SU-DHL-6 (cell line): ENCODE data around the gene ROCK2.

Experiments used
- EZH2phosphoT487 ChIP-seq: fragments of 200-600 bp; sonication (generic), shearing (Covaris generic); conservative IDR thresholded peaks from 2 replicates; pipeline ENCODE4 v1.6.1; 2018; ENCODE audit warnings: mild to moderate bottlenecking, antibody characterized with exemption, low read length, moderate library complexity, mixed read lengths
- TF ChIP-seq, protein P1 (sequence below): fragments of 200-600 bp; sonication (generic); IDR thresholded peaks from one replicate; pipeline ENCODE4 v1.5.1; 2017; ENCODE audit warnings: antibody characterized with exemption, mild to moderate bottlenecking, low read length, moderate library complexity; ENCODE audit not compliant: insufficient read depth, poor library complexity, severe bottlenecking

DNA sequence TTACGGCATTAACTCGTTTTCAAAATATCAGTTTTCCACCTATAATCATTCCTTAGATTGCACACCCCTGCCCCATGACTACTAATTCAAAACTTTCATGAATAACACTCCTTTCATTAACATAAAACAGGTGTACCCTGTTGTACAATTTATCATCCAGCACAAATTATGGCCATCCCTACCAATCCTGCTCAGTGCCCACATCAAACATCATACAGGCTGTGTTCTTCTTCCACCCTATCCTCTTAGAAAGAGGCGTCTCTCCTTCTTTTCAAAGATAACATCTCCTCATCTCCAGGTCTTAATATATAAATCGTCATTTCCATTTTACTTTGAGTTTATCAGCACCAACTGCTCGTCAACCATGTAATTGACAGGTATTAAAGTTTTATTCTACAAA is 121.6 kb downstream of the ROCK2 start:
- TF ChIP-seq, protein P1, sequence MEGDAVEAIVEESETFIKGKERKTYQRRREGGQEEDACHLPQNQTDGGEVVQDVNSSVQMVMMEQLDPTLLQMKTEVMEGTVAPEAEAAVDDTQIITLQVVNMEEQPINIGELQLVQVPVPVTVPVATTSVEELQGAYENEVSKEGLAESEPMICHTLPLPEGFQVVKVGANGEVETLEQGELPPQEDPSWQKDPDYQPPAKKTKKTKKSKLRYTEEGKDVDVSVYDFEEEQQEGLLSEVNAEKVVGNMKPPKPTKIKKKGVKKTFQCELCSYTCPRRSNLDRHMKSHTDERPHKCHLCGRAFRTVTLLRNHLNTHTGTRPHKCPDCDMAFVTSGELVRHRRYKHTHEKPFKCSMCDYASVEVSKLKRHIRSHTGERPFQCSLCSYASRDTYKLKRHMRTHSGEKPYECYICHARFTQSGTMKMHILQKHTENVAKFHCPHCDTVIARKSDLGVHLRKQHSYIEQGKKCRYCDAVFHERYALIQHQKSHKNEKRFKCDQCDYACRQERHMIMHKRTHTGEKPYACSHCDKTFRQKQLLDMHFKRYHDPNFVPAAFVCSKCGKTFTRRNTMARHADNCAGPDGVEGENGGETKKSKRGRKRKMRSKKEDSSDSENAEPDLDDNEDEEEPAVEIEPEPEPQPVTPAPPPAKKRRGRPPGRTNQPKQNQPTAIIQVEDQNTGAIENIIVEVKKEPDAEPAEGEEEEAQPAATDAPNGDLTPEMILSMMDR: no peak
- no peak for TF ChIP-seq EZH2phosphoT487
